Measurements from ENCODE around the gene MOV10. TPM values are rescaled to one million over a fixed set of nuclear protein-coding genes. Genes with fewer than 3 reads are reported as not detected.
A peak's percentile ranks its signal among the peaks of the same experiment; 100 is the strongest.
"Not testable (repeated sequence)": the region's sequence is repeated elsewhere in the genome, so short reads cannot be mapped to it uniquely, and the experiment has no call there.

Gene MOV10
- total RNA-seq, 1 experiment from 2014 or later, result 56.7 TPM

GRCh38 chr1:112712191-112712590, 37.7 kb downstream of the MOV10 start:
- DNase-seq (ENCODE audit: low read depth), result no peak

GRCh38 chr1:112712701-112713128, 38.3 kb downstream of the MOV10 start:
- no peak for DNase-seq (ENCODE audit: low read depth)

- no peak for DNase-seq (ENCODE audit: low read depth)
Measured at GRCh38 chr1:112713466-112714312, 39.2 kb downstream of the MOV10 start.

- no peak for DNase-seq (ENCODE audit: low read depth)
Measured at GRCh38 chr1:112714313-112715263, 40.1 kb downstream of the MOV10 start.

GRCh38 chr1:112715264-112716053, 41.0 kb downstream of the MOV10 start, which contains the start of gene PPM1J:
Gene PPM1J, minus strand, starts transcription at chr1:112715332. Its CDS starts 31 bp downstream, at chr1:112715301.
- DNase-seq (ENCODE audit: low read depth), result peak; percentile 87

GRCh38 chr1:112716133-112716720, 41.8 kb downstream of the MOV10 start:
- peak; percentile 83 for DNase-seq (ENCODE audit: low read depth)

- no peak for DNase-seq (ENCODE audit: low read depth)
Measured at GRCh38 chr1:112717263-112717873, 42.9 kb downstream of the MOV10 start.

GRCh38 chr1:112718691-112719418, 44.4 kb downstream of the MOV10 start:
- peak; percentile 76 for DNase-seq (ENCODE audit: low read depth)

- no peak for DNase-seq (ENCODE audit: low read depth)
Measured at GRCh38 chr1:112719706-112720105, 45.2 kb downstream of the MOV10 start.

- no peak for DNase-seq (ENCODE audit: low read depth)
Measured at GRCh38 chr1:112720800-112721199, 46.3 kb downstream of the MOV10 start.

GRCh38 chr1:112721294-112721693, 46.8 kb downstream of the MOV10 start:
- DNase-seq (ENCODE audit: low read depth), result not testable (repeated sequence)

- DNase-seq (ENCODE audit: low read depth), result no peak
Measured at GRCh38 chr1:112721966-112722524, 47.6 kb downstream of the MOV10 start.

GRCh38 chr1:112722601-112723510, 48.4 kb downstream of the MOV10 start:
- peak; percentile 64 for DNase-seq (ENCODE audit: low read depth)

- no peak for DNase-seq (ENCODE audit: low read depth)
Measured at GRCh38 chr1:112723511-112723839, 49.0 kb downstream of the MOV10 start.

GRCh38 chr1:112724240-112724639, 49.8 kb downstream of the MOV10 start:
- DNase-seq (ENCODE audit: low read depth), result not testable (repeated sequence)

GRCh38 chr1:112727716-112728115, 53.3 kb downstream of the MOV10 start:
- DNase-seq (ENCODE audit: low read depth), result peak; percentile 39

- DNase-seq (ENCODE audit: low read depth), result not testable (repeated sequence)
Measured at GRCh38 chr1:112728306-112728971, 54.0 kb downstream of the MOV10 start.

GRCh38 chr1:112729011-112729410, 54.6 kb downstream of the MOV10 start:
- DNase-seq (ENCODE audit: low read depth), result not testable (repeated sequence)
